Endothelial cell of umbilical vein (primary cell): ENCODE results near the gene COL28A1. TPM values are rescaled to one million over a fixed set of nuclear protein-coding genes. Genes with fewer than 3 reads are reported as not detected.

Source experiments
- BruUV-seq: library from RNA; stranded (reverse); fragments of 400-500 nt; replicated peaks from 2 replicates; lab custom pipeline; 2021; lab: Mats Ljungman, UMichigan
- CTCF ChIA-PET: fragments of 300-600, 350-600 bp; sonication (Branson Sonifier 250); formaldehyde crosslinking; loops from one replicate; lab custom pipeline; 2021; ENCODE audit warnings: antibody characterized with exemption, inconsistent platforms; lab: Charles Lee
- POLR2A ChIA-PET: fragments of 300-600, 350-600 bp; sonication (Branson Sonifier 250); formaldehyde crosslinking; loops from one replicate; lab custom pipeline; 2021; ENCODE audit warnings: antibody characterized with exemption, inconsistent platforms; lab: Charles Lee
- DNase-seq: peaks from one replicate; pipeline ENCODE4 v3.0.0-alpha.2; 2011; ENCODE audit warnings: low read depth, low spot score
- FAIRE-seq: peaks from 2 replicates; lab custom pipeline; 2011; peaks lifted over from hg19 to GRCh38; lab: Jason Lieb, UNC
- H2AFZ ChIP-seq: 2 replicates; pipeline ENCODE4 v1.6.0; 2012; ENCODE audit warnings: low read depth, low read length, control low read depth, inconsistent platforms
- H3K27ac ChIP-seq: 2 replicates; pipeline ENCODE4 v1.5.1; 2011; ENCODE audit warnings: low read depth, mild to moderate bottlenecking, control low read depth, low read length, moderate library complexity; ENCODE audit not compliant: insufficient read depth
- H3K27me3 ChIP-seq, 2 experiments: 2 replicates each; pipeline versions ENCODE4 v1.6.0 to v1.6.1; 2011; ENCODE audit warnings: low read length in 2 of 2, mixed read lengths in 1 of 2; ENCODE audit not compliant: control insufficient read depth in 2 of 2, insufficient read depth in 2 of 2
- H3K36me3 ChIP-seq, 2 experiments: 2 replicates in 1 of 2; 3 replicates in 1 of 2; pipeline ENCODE4 v1.5.1; 2011; ENCODE audit warnings: low read length in 2 of 2, mild to moderate bottlenecking in 1 of 2, moderate library complexity in 1 of 2; ENCODE audit not compliant: control insufficient read depth in 2 of 2, insufficient read depth in 2 of 2; ENCODE audit errors: extremely low read depth in 1 of 2
- H3K4me1 ChIP-seq: 3 replicates; pipeline ENCODE4 v1.5.1; 2011; ENCODE audit warnings: mild to moderate bottlenecking, low read length; ENCODE audit not compliant: control insufficient read depth, insufficient read depth; ENCODE audit errors: extremely low read depth
- H3K4me2 ChIP-seq: 2 replicates; pipeline ENCODE4 v1.6.1; 2011; ENCODE audit warnings: low read length, control low read depth, mixed read lengths; ENCODE audit not compliant: insufficient read depth
- H3K4me3 ChIP-seq, 3 experiments: fragments of 200-600 bp in 1 of 3; sonication (generic), shearing (Covaris generic) in 1 of 3; replicated peaks in 1 of 3; 2 replicates each; pipeline ENCODE4 v1.5.1; 2011 to 2016; ENCODE audit warnings: control low read depth in 3 of 3, low read length in 3 of 3, mild to moderate bottlenecking in 2 of 3, inconsistent platforms in 1 of 3, low read depth in 1 of 3, moderate library complexity in 1 of 3; ENCODE audit not compliant: insufficient read depth in 1 of 3
- H3K79me2 ChIP-seq: 2 replicates; pipeline ENCODE4 v1.6.0; 2012; ENCODE audit warnings: low read length, inconsistent platforms; ENCODE audit not compliant: control insufficient read depth, insufficient read depth
- H3K9ac ChIP-seq: replicated peaks from 2 replicates; pipeline ENCODE3; 2011; ENCODE audit warnings: low read length, control low read depth; ENCODE audit not compliant: insufficient read depth; ENCODE audit errors: extremely low read depth
- H3K9me1 ChIP-seq: replicated peaks from 3 replicates; pipeline ENCODE4 v1.6.0; 2011; ENCODE audit warnings: mild to moderate bottlenecking, low read length; ENCODE audit not compliant: control insufficient read depth, insufficient read depth; ENCODE audit errors: extremely low read depth
- H3K9me3 ChIP-seq: replicated peaks from 2 replicates; pipeline ENCODE4 v1.5.1; 2012; ENCODE audit warnings: low read length, inconsistent platforms; ENCODE audit not compliant: control insufficient read depth, insufficient read depth
- H4K20me1 ChIP-seq: replicated peaks from 2 replicates; pipeline ENCODE3; 2011; ENCODE audit warnings: mild to moderate bottlenecking, low read length; ENCODE audit not compliant: control insufficient read depth, insufficient read depth; ENCODE audit errors: extremely low read depth
- CTCF ChIP-seq, 2 donors: IDR thresholded peaks; 1 replicate in 1 of 2; 2 replicates in 1 of 2; pipeline ENCODE4 v1.5.1; 2011; ENCODE audit warnings: low read length in 2 of 2, mild to moderate bottlenecking in 2 of 2, moderate library complexity in 2 of 2, control low read depth in 1 of 2, inconsistent platforms in 1 of 2, low read depth in 1 of 2; ENCODE audit not compliant: insufficient read depth in 1 of 2; ENCODE audit errors: extremely low read depth in 1 of 2
- EZH2 ChIP-seq: IDR thresholded peaks from 2 replicates; pipeline ENCODE4 v1.6.1; 2012; ENCODE audit warnings: borderline replicate concordance, low read depth, mild to moderate bottlenecking, moderate library complexity, low read length, inconsistent platforms; ENCODE audit not compliant: severe bottlenecking
- FOS ChIP-seq: IDR thresholded peaks from 2 replicates; pipeline ENCODE4 v1.6.1; 2011; ENCODE audit warnings: mild to moderate bottlenecking, low read length, moderate library complexity, borderline replicate concordance; ENCODE audit not compliant: insufficient read depth
- GATA2 ChIP-seq: IDR thresholded peaks from 2 replicates; pipeline ENCODE4 v1.7.0; 2011; ENCODE audit warnings: low read depth, mild to moderate bottlenecking, moderate library complexity, mixed read lengths, low read length; ENCODE audit not compliant: insufficient read length, insufficient read depth
- JUN ChIP-seq: IDR thresholded peaks from 2 replicates; pipeline ENCODE4 v1.6.1; 2011; ENCODE audit warnings: borderline replicate concordance, low read depth; ENCODE audit not compliant: insufficient read length, insufficient read depth
- MAX ChIP-seq: IDR thresholded peaks from 2 replicates; pipeline ENCODE4 v1.6.1; 2011; ENCODE audit not compliant: insufficient read depth, insufficient read length
- MYC ChIP-seq: IDR thresholded peaks from one replicate; pipeline ENCODE4 v1.6.1; 2011; ENCODE audit warnings: mild to moderate bottlenecking, low read depth, low read length
- POLR2A ChIP-seq: IDR thresholded peaks from 2 replicates; pipeline ENCODE4 v1.6.1; 2012; ENCODE audit warnings: low read depth, mild to moderate bottlenecking, control low read depth, low read length
- POLR2AphosphoS5 ChIP-seq: IDR thresholded peaks from 2 replicates; pipeline ENCODE4 v1.6.1; 2012; ENCODE audit warnings: low read depth, mild to moderate bottlenecking, control low read depth, low read length, moderate library complexity; ENCODE audit not compliant: insufficient read depth
- dilution Hi-C: fragments of 300-500 bp; cut with MboI; formaldehyde crosslinking; loops from one replicate; pipeline ENCODE4 v1.15.0; 2019; ENCODE audit warnings: low sequenced_read_pairs; ENCODE audit not compliant: extremely low pct_ligation_motif_present
- intact Hi-C: fragments of 100-400 bp; cut with micrococcal nuclease; formaldehyde crosslinking; loops from one replicate; pipeline ENCODE4 v1.10.0; 2022
- polyA plus RNA-seq, 4 experiments: library from polyadenylated mRNA; depleted of rRNA in 3 of 4; stranded (reverse) in 3 of 4; unstranded in 1 of 4; fragments of >200 nt; gene quantifications; 2 replicates each; pipeline versions ENCODE4 v1.2.1 to v1.2.3, GENCODE V29; 2011 to 2012; ENCODE audit warnings: missing spikeins in 1 of 4
- total RNA-seq: library from RNA; stranded (reverse); gene quantifications from 2 replicates; pipeline ENCODE4 v1.2.3, GENCODE V29; 2021

The COL28A1 gene
- total and polyA plus RNA-seq, 2 donors (not counting 3 experiments of a cell fraction or from before 2014, with no cell fraction given): not detected

GRCh38 chr7:7570584-7570983 lies 34.9 kb upstream of the COL28A1 start:
- Histone ChIP-seq H3K4me2 (no peak overlapping the region), H3K9me3 (no peaks in the 10 kb centered on the region), H3K36me3 (no peaks in the 10 kb centered on the region), H2AFZ (no peak overlapping the region), H3K9me1 (no peaks in the 10 kb centered on the region), H3K4me1 (peaks cover 10% of the 10 kb centered on the region), H3K9ac (no peak overlapping the region), H4K20me1 (no peaks in the 10 kb centered on the region), H3K4me3 (no peak overlapping the region), H3K27ac (no peak overlapping the region), H3K27me3 (no peaks in the 10 kb centered on the region), H3K79me2 (peaks cover 41% of the 10 kb centered on the region)
- intact Hi-C loops (no loop called here), dilution Hi-C loops (no loop called here)
- BruUV-seq: no TSS peak
- POLR2A ChIA-PET: no interaction called here
- FAIRE-seq (no peak), DNase-seq (no peak)
- TF ChIP-seq GATA2: no peak
- TF ChIP-seq POLR2AphosphoS5: no peak
- no peak for TF ChIP-seq JUN
- no peak for TF ChIP-seq POLR2A
- CTCF ChIA-PET: no interaction called here

- dilution Hi-C loops: no loop called here
Observed at GRCh38 chr7:7569615-7570014, 33.9 kb upstream of the COL28A1 start.

More at GRCh38 chr7:7569615-7570014, 33.9 kb upstream of the COL28A1 start:
- Histone ChIP-seq H3K9me1 (no peaks in the 10 kb centered on the region), H3K4me3 (no peak overlapping the region), H3K27me3 (no peaks in the 10 kb centered on the region), H4K20me1 (no peaks in the 10 kb centered on the region), H3K79me2 (peaks cover 41% of the 10 kb centered on the region), H2AFZ (no peak overlapping the region), H3K9ac (no peak overlapping the region), H3K4me1 (peaks cover 10% of the 10 kb centered on the region), H3K9me3 (no peaks in the 10 kb centered on the region), H3K27ac (no peak overlapping the region), H3K36me3 (no peaks in the 10 kb centered on the region), H3K4me2 (no peak overlapping the region)
- POLR2A ChIA-PET: no interaction called here
- CTCF ChIA-PET: no interaction called here
- no peak for DNase-seq
- no peak for FAIRE-seq
- BruUV-seq: no TSS peak
- TF ChIP-seq JUN (no peak), POLR2AphosphoS5 (no peak), EZH2 (no peak), MAX (no peak), FOS (no peak), POLR2A (no peak), GATA2 (no peak), CTCF (IDR thresholded peaks at IDR 0.05; ENCODE audit: extremely low read depth in 1 of 2, insufficient read depth in 1 of 2, low read depth in 1 of 2, low read length in 2 of 2) (no peak), MYC (no peak)
- intact Hi-C loops: no loop called here
